K562 (cell line): ENCODE results near the gene SNX30. TPM values are rescaled to one million over a fixed set of nuclear protein-coding genes. Genes with fewer than 3 reads are reported as not detected.

ENCODE experiments used
- ATAC-seq: fragments of 200-7000 bp; cut with Tn5 transposase; 3 replicates; pipeline ENCODE4 v1.9.1; 2020; ENCODE audit warnings: moderate library complexity
- BruUV-seq: library from RNA; stranded (reverse); fragments of 400-500 nt; replicated peaks from 2 replicates; lab custom pipeline; 2021; lab: Mats Ljungman, UMichigan
- CTCF ChIA-PET: fragments of 300-600 bp; formaldehyde crosslinking; extraction: SDS; loops from one replicate; lab custom pipeline; 2021; ENCODE audit warnings: low intra/inter-chr PET ratio; lab: Yijun Ruan, JAX
- POLR2A ChIA-PET: fragments of 300-600, 350-650 bp; sonication (Branson Sonifier 250); formaldehyde crosslinking; extraction: SDS; loops from one replicate; lab custom pipeline; 2021; ENCODE audit warnings: antibody characterized with exemption, inconsistent platforms; lab: Yijun Ruan, JAX
- DNase-seq, 4 experiments: peaks; one replicate each; pipeline versions ENCODE4 v3.0.0 to v3.0.0-alpha.2; 2011 to 2018; ENCODE audit warnings: low spot score in 3 of 4, mixed read lengths in 3 of 4; ENCODE audit errors: extremely low read depth in 1 of 4
- FAIRE-seq: peaks from 2 replicates; lab custom pipeline; 2011; peaks lifted over from hg19 to GRCh38; lab: Jason Lieb, UNC
- H2AFZ ChIP-seq: 2 replicates; pipeline ENCODE4 v1.6.0; 2011; ENCODE audit warnings: low read depth, low read length, control low read depth, inconsistent platforms
- H3K27ac ChIP-seq: fragments of 200-600 bp; 3 replicates; pipeline ENCODE4 v1.8.0; 2011; ENCODE audit warnings: low read depth, mild to moderate bottlenecking, control low read depth, inconsistent platforms, low read length, moderate library complexity, mixed read lengths; ENCODE audit errors: extremely low read depth
- H3K27me3 ChIP-seq, 2 experiments: fragments of 300-600 bp in 1 of 2; 2 replicates in 1 of 2; 3 replicates in 1 of 2; pipeline versions ENCODE4 v1.6.0 to v1.8.0; 2011; ENCODE audit warnings: inconsistent platforms in 2 of 2, low read length in 2 of 2, mild to moderate bottlenecking in 1 of 2, mixed read lengths in 1 of 2, moderate library complexity in 1 of 2; ENCODE audit not compliant: control insufficient read depth in 2 of 2, insufficient read depth in 2 of 2
- H3K36me3 ChIP-seq: fragments of 300-600 bp; 3 replicates; pipeline ENCODE4 v1.8.0; 2011; ENCODE audit warnings: mild to moderate bottlenecking, low read length, inconsistent platforms; ENCODE audit not compliant: control insufficient read depth, insufficient read depth
- H3K4me1 ChIP-seq, 2 experiments: fragments of 200-600 bp in 1 of 2; replicated peaks in 1 of 2; 2 replicates in 1 of 2; 3 replicates in 1 of 2; pipeline versions ENCODE4 v1.5.1 to v1.8.0; 2011; ENCODE audit warnings: inconsistent platforms in 2 of 2, low read length in 2 of 2, mild to moderate bottlenecking in 1 of 2, mixed read lengths in 1 of 2, moderate library complexity in 1 of 2; ENCODE audit not compliant: control insufficient read depth in 2 of 2, insufficient read depth in 2 of 2
- H3K4me2 ChIP-seq: 2 replicates; pipeline ENCODE4 v1.6.1; 2011; ENCODE audit warnings: low read length, control low read depth, inconsistent platforms, mixed read lengths; ENCODE audit not compliant: insufficient read depth
- H3K4me3 ChIP-seq: fragments of 200-600 bp; sonication (generic), shearing (Covaris generic); 2 replicates; pipeline ENCODE4 v1.5.1; 2016; ENCODE audit warnings: control low read depth, inconsistent platforms
- H3K79me2 ChIP-seq: fragments of 200-600 bp; 3 replicates; pipeline ENCODE4 v1.8.0; 2011; ENCODE audit warnings: low read length, inconsistent platforms; ENCODE audit not compliant: control insufficient read depth, insufficient read depth
- H3K9ac ChIP-seq, 2 experiments: 2 replicates each; pipeline versions ENCODE4 v1.6.0 to v1.6.1; 2011; ENCODE audit warnings: low read depth in 2 of 2, low read length in 2 of 2, control low read depth in 1 of 2, inconsistent platforms in 1 of 2, mild to moderate bottlenecking in 1 of 2, mixed read lengths in 1 of 2; ENCODE audit not compliant: insufficient read depth in 1 of 2
- H3K9me1 ChIP-seq: one replicate; pipeline ENCODE4 v1.6.0; 2011; ENCODE audit warnings: inconsistent platforms, mild to moderate bottlenecking, low read length, moderate library complexity; ENCODE audit not compliant: control insufficient read depth, insufficient read depth
- H3K9me3 ChIP-seq: replicated peaks from 2 replicates; pipeline ENCODE4 v1.5.1; 2011; ENCODE audit warnings: low read depth, low read length, inconsistent platforms; ENCODE audit not compliant: control insufficient read depth, insufficient read depth
- H4K20me1 ChIP-seq: replicated peaks from 2 replicates; pipeline ENCODE4 v1.6.1; 2011; ENCODE audit warnings: low read length, inconsistent platforms, mixed read lengths; ENCODE audit not compliant: control insufficient read depth, insufficient read depth
- HDAC2 ChIP-seq: fragments of 450-650 bp; IDR thresholded peaks from 2 replicates; pipeline ENCODE4 v1.6.1; 2016; ENCODE audit warnings: mild to moderate bottlenecking
- HNRNPUL1 ChIP-seq: fragments of 200-400 bp; formaldehyde crosslinking; IDR thresholded peaks from 2 replicates; pipeline ENCODE4 v1.6.1; 2017; ENCODE audit warnings: low read length
- POLR3A ChIP-seq: IDR thresholded peaks from 2 replicates; pipeline ENCODE4 v1.6.1; 2011; ENCODE audit warnings: borderline replicate concordance, mild to moderate bottlenecking, moderate library complexity; ENCODE audit not compliant: insufficient read length, insufficient read depth; ENCODE audit errors: extremely low read depth
- ZNF24 ChIP-seq: fragments of 450-650 bp; IDR thresholded peaks from 2 replicates; pipeline ENCODE4 v1.6.1; 2016
- WGBS: fragments of 100-300 bp; shearing (Covaris generic); methylation state at CpG from one replicate; pipeline ENCODE4 v1.1.6; 2016; ENCODE audit warnings: low coverage, mixed read lengths; ENCODE audit not compliant: insufficient coverage; ENCODE audit errors: missing lambda C conversion rate; 5-methylcytosine and 5-hydroxymethylcytosine counted together
- in situ Hi-C: fragments of 300-500 bp; cut with MboI; formaldehyde crosslinking; loops from 4 replicates; pipeline ENCODE4 v1.15.0; 2018; ENCODE audit warnings: inconsistent platforms, mixed read lengths
- intact Hi-C: fragments of 100-400 bp; cut with micrococcal nuclease; formaldehyde crosslinking; loops from 2 replicates; pipeline ENCODE4 v1.14.2; 2022
- polyA plus RNA-seq, 8 experiments: library from polyadenylated mRNA; depleted of rRNA in 4 of 8; stranded (reverse) in 5 of 8; unstranded in 3 of 8; fragments of >200 nt; fragmentation: Nextera tagmentation in 2 of 8; fragmentation: Illumina TruSeq in 1 of 8; extraction: Ambion mirVana in 2 of 8; extraction: Trizol in 1 of 8; gene quantifications; 2 replicates each; pipeline versions ENCODE4 v1.2.1 to v1.2.3, GENCODE V29; 2011 to 2014; ENCODE audit warnings: inconsistent platforms in 1 of 8, missing spikeins in 1 of 8
- total RNA-seq, 7 experiments: library from RNA; depleted of rRNA in 6 of 7; stranded (reverse); fragments of >200 nt in 6 of 7; fragmentation: Illumina TruSeq in 2 of 7; extraction: Trizol in 2 of 7; gene quantifications; 2 replicates each; pipeline versions ENCODE4 v1.2.1 to v1.2.3, GENCODE V29; 2011 to 2021; ENCODE audit warnings: low replicate concordance in 1 of 7
- TF ChIP-seq, protein P1 (sequence below): fragments of 250-450 bp; sonication (Bioruptor Pico); IDR thresholded peaks from 2 replicates; pipeline ENCODE4 v1.8.0; 2021; ENCODE audit warnings: borderline replicate concordance, mild to moderate bottlenecking, moderate library complexity; ENCODE audit not compliant: poor library complexity, severe bottlenecking

Gene SNX30
- total and polyA plus RNA-seq, 9 of the 15 experiments (the other 6 are each of a cell fraction or from before 2014, with no cell fraction given) = 0.76 to 5.9 (median 3.3) TPM

DNA sequence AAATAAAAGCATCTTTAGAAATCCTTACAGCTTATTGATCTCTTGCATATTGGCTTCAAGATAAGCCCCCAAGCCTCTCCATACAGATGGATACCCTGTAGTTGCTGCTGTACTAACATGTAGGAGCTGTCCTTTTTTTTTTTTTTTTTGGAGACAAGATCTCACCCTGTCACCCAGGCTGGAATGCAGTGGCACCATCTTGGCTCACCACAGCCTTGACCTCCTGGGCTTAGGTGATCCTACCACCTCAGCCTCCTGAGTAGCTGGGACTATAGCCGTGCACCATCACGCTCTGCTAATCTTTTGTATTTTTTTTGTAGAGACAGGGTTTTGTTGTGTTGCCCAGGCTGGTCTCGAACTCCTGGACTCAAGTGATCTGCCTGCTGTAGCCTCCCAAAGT, 35.4 kb downstream of the SNX30 start:
- 15% methylated on average over 3 of the region's 3 CpGs for WGBS
- Histone ChIP-seq H3K36me3 (no peaks in the 10 kb centered on the region), H3K79me2 (no peaks in the 10 kb centered on the region), H3K4me1 (no peaks in the 10 kb centered on the region; a peak in 1 of 5 replicates), H2AFZ (no peak overlapping the region), H3K27me3 (peaks cover 2 to 15% of the 10 kb centered on the region in 2 experiments; a peak in 2 of 5 replicates), H3K9me3 (no peaks in the 10 kb centered on the region), H3K27ac (no peak overlapping the region), H4K20me1 (no peaks in the 10 kb centered on the region), H3K4me3 (no peak overlapping the region), H3K9me1 (no peaks in the 10 kb centered on the region), H3K9ac (no peak overlapping the region), H3K4me2 (no peak overlapping the region)
- ChIA-PET POLR2A (interaction anchor here (0.9 kb wide), 1 partner anchor 165 kb away, joined by 3 read pairs; no protein-coding TSS in a partner anchor), CTCF (no interaction called here)
- TF ChIP-seq, protein P1, sequence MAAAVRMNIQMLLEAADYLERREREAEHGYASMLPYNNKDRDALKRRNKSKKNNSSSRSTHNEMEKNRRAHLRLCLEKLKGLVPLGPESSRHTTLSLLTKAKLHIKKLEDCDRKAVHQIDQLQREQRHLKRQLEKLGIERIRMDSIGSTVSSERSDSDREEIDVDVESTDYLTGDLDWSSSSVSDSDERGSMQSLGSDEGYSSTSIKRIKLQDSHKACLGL (CRISPR knock-in tag) = no peak
- TF ChIP-seq POLR3A = no peak
- TF ChIP-seq ZNF24 = no peak
- no peak for TF ChIP-seq HDAC2
- TF ChIP-seq HNRNPUL1 = no peak
- BruUV-seq = no TSS peak
- in situ Hi-C loops (no loop called here), intact Hi-C loops (no loop called here)
- no peak for DNase-seq
- no peak for FAIRE-seq
- no peak for ATAC-seq
